H1 (cell line): Measurements from ENCODE around the gene CDH12. TPM values are rescaled to one million over a fixed set of nuclear protein-coding genes. Genes with fewer than 3 reads are reported as not detected.

Experiments
- ASH2L ChIP-seq: fragments of 200-600, 300-600 bp; sonication (generic); IDR thresholded peaks from one replicate; pipeline ENCODE4 v1.7.1; 2017; ENCODE audit warnings: low read length
- SIX5 ChIP-seq: IDR thresholded peaks from 2 replicates; pipeline ENCODE4 v1.6.1; 2011; ENCODE audit warnings: mild to moderate bottlenecking, low read depth, low read length
- TBP ChIP-seq: IDR thresholded peaks from 2 replicates; pipeline ENCODE4 v1.6.1; 2011; ENCODE audit warnings: low read depth, low read length, improper control_type of control experiment
- ZNF274 ChIP-seq: IDR thresholded peaks from 2 replicates; pipeline ENCODE4 v1.7.0; 2012; ENCODE audit warnings: low read length, borderline replicate concordance; ENCODE audit errors: extremely low read depth
- polyA plus RNA-seq, 7 experiments: library from polyadenylated mRNA; depleted of rRNA in 3 of 7; stranded (reverse) in 5 of 7; unstranded in 2 of 7; fragments of >200 nt in 5 of 7; fragments of 200-250 nt in 2 of 7; gene quantifications; 1 replicate in 5 of 7; 2 replicates in 1 of 7; 4 replicates in 1 of 7; pipeline versions ENCODE4 v1.2.1 to v1.2.3, GENCODE V29; 2011 to 2013; ENCODE audit warnings: missing spikeins in 2 of 7, mixed read lengths in 2 of 7
- total RNA-seq: library from RNA; stranded (reverse); fragmentation: NEBNext Ultra II Directional; extraction: Animal tissue kit (Norgen Biotek cat#: 25700); gene quantifications from 2 replicates; pipeline ENCODE4 v1.2.1, GENCODE V29; 2021

Gene CDH12
- total and polyA plus RNA-seq, 2 of the 8 experiments (the other 6 are each of a cell fraction or from before 2014, with no cell fraction given), result 0.03 TPM; not detected in 1

GRCh38 chr5:22056601-22057000, 796.5 kb downstream of the CDH12 start (continued):
- TF ChIP-seq ZNF274 (no peak), SIX5 (no peak), TBP (no peak), ASH2L (no peak)
